COLO668 (cell line): ENCODE results near the gene TMIGD1.

Source experiments
- DNase-seq: peaks from one replicate; lab custom pipeline; 2025; ENCODE audit not compliant: unreplicated experiment; lab: John Stamatoyannopoulos, UW

TMIGD1 gene

DNA sequence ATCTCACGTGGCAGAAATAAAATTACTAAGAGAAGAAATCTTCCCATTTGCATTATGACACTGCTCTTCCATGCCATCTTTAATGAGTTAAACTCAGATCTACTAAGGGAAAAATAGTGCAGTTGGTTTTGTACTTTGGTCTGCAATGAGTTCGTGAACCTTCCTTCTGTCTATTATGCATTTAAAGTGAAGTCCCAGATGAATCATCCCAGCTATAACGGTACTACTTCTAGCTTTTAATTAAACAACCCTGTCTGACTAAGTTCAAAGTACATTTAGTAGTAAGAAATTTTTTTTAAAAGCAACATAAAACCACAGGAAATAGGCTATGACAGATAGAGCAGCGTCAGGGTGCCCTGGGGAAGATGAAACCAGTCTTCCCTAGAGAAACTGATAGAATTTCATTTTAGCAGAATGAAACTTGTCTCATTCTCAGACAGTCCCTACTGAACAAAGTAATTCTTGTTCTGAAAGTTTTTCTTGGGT is 1.8 kb downstream of the TMIGD1 start:
- DNase-seq: no peak

DNA sequence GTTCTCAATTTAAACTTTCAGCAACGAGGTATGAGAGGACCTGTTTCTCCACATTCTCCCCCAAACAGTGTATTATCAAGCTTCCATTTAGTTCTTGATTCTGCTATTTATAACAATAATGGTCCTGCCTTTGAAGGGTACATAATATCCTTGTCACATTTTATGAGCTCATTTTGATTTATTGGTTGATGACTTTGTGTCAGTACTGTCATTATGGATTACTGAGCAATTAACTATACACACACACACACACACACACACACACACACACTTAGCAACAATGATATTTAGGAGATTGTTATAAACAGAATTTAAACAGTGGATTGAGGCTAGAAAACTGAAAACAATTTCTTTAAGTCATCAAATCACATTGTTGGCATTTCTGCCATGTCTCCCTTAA is 7.0 kb downstream of the TMIGD1 start:
- DNase-seq: peak; percentile 1

DNA sequence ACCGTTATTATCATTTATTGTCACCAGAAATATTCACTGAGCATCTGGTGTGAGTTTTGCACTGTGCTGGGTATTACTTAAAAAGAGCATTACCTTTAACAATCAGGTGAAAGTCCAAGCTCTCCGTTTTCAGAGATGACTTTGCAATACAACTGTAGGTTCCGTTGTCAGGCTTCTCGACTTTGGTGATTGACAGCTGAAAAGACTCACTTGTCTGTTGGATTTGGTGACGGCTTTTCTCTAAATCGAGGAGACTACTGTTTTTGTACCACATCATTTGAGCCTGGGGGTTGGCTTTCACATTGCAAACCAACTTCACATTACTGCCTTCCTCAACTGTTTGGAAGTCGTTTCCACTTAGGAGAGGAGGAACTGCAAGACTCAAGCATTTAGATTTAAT is 9.1 kb downstream of the TMIGD1 start:
- no peak for DNase-seq

GRCh38 chr17:30323895-30324319 is 9.9 kb downstream of the TMIGD1 start:
- peak; percentile 5 for DNase-seq

DNA sequence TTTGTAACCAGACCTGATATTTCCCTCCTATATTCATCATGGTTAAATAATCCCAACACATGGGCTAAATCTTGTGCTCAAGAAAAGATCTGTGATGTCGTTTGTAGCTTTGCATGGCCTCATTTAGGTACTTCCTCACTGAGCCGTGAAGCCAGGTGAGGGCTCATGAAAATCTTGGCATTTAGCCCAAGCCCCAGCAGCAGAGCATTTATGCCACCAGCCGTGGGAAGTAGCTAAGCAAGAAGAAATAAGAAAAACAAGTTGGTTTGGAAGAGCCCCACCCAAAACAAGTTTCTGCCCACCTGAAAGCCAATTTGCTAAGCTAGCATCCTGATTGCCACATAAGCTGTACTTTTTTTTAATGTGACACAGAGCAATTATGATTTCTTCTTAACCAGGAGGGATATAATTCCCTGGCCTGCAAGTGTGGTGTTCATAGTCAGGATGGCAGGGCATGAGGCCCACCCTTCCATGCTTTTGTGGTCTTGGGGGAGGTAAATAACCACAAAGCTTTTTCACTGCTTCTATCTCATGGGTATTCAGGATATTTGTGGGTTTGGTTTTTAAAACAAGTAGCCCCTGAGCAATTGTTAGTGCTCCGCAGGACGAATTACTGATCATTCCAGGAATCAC is 10.5 kb downstream of the TMIGD1 start:
- DNase-seq: peak; percentile 58

GRCh38 chr17:30321314-30321713 is 12.5 kb downstream of the TMIGD1 start:
- peak; percentile 29 for DNase-seq

DNA sequence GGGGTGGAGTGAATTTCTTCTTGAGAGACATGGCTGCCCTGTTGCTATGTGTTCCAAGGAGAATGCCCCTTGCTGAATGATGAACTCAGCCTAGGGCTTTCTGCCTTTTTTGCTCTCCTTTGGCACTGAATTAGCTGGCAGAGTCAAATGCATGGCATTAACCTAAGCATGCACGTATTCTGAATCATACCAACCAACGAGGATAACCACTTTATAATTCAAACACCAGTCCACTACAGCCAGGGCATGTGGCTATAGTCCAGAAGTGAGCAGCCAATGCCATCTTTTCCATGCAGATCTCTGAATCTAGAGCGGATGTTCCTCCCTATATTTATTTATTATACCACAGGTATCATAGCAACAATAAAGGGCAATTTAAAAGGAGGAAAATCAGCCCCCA is 15.7 kb downstream of the TMIGD1 start:
- DNase-seq: no peak

DNA sequence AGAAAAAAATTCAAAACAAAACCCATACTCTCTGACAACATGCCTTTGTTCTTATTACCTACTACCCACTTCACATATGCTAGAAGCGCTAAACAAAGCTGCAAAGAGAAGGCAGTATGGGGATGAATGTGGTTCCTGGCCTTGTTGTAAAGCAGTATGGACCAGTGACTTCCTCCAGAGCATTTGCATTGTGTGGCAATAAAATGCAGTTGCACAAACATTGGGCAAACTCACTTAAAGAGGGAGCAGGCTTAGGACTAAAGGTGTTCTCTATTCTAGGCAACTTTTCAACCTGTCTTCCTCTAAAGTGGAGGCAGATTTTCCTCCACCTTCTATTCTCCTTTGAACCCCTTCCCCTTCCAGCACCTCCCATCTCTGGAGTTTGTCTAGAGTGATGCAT is 17.1 kb downstream of the TMIGD1 start:
- no peak for DNase-seq

- no peak for DNase-seq
Observed at GRCh38 chr17:30315106-30315505, 18.8 kb downstream of the TMIGD1 start.

- no peak for DNase-seq
Observed at GRCh38 chr17:30314474-30314873, 19.4 kb downstream of the TMIGD1 start.

- no peak for DNase-seq
Observed at GRCh38 chr17:30312226-30312625, 21.6 kb downstream of the TMIGD1 start.

GRCh38 chr17:30310562-30310961 is 23.3 kb downstream of the TMIGD1 start:
- no peak for DNase-seq

GRCh38 chr17:30309591-30309990 is 24.3 kb downstream of the TMIGD1 start:
- no peak for DNase-seq

DNA sequence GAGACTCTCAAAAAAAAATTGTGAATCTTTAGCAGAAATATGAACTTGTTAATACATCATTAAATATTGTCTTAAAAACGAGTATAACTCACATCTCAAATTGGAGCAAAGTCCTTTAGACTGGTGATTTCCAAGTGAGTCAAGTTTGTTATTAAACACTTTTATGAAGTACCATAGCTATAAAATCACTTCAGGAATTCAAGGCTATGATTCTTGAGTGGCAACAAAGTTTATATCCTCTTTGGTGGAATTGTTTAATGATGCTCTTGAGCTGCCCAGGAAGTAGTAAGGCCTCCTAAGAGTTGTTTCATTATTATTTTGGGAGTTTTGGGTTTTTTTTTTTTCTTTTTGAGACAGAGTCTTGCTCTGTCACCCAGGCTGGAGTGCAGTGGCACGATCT is 25.5 kb downstream of the TMIGD1 start:
- no peak for DNase-seq

DNA sequence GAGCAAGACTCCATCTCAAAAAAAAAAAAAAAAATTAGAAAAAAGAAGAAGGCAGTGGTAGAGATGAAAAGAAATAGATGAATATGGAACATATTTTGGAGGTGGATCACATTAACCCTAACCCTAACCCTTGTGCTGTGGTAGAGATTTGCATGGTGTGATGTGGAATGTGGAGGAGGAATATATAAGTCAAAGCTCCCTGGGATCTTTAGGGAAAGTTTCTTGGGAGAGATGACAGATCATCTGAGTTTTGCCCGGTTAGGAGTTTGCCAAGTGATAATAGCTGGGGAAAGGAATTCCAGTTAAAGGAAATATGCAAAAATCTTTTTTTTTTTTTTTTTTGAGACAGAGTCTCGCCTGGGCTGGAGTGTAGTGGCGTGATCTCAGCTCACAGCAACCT is 29.1 kb downstream of the TMIGD1 start:
- DNase-seq: no peak

DNA sequence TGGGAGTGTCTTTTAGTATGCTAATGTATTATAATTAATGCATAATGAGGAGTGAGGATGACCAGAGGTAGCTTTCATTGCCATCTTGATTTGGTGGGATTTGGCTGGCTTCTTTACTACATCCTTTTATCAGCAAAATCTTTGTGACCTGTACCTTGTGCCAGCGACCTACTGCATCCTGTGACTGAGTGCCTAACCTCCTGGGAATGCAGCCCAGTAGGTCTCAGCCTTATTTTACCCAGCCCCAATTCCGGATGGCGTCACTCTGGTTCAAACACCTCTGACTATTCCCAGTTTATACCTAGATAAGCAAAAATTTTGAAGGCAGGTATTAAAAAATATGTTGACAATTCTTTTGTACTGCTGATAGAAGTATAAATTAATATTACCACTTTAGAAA is 31.6 kb downstream of the TMIGD1 start:
- DNase-seq: no peak

DNA sequence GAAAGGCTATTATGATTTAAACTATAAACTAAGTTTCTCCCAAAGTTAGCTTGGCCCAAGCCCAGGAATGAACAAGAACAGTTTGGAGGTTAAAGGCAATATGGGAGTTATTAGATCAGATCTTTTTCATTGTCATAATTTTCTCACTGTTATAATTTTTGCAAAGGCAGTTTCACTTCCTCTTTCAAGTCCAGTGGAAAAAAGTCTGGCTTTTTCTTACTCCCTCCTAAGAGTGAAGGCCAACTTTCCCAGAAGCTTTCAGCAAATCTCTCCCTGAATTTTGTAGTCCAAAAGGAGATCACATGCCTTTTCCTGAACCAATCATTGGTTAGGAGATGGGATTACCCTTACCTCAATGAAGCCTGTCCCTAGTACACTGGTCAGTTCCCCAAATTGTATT is 33.0 kb downstream of the TMIGD1 start:
- no peak for DNase-seq

GRCh38 chr17:30299000-30299399 is 34.9 kb downstream of the TMIGD1 start:
- no peak for DNase-seq

DNA sequence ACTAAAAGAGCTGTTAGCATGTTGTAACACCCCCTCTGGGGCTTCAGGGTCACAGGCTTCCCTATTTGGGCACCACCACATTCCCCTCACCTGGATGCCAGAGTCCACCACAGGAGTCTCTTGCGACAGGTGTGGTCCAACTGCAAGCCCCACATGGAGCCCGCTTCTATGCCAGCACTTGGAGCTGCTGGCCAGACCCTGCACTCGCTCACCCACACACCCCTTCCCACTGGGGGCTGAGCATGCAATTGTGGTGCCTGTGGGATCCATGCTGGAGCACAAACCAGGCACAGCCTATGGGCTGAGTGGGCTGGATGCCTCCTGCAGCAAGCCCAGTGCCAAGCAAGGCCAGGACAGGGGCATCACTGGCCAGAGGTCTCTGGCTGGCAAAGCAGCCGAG is 36.1 kb downstream of the TMIGD1 start:
- no peak for DNase-seq

DNA sequence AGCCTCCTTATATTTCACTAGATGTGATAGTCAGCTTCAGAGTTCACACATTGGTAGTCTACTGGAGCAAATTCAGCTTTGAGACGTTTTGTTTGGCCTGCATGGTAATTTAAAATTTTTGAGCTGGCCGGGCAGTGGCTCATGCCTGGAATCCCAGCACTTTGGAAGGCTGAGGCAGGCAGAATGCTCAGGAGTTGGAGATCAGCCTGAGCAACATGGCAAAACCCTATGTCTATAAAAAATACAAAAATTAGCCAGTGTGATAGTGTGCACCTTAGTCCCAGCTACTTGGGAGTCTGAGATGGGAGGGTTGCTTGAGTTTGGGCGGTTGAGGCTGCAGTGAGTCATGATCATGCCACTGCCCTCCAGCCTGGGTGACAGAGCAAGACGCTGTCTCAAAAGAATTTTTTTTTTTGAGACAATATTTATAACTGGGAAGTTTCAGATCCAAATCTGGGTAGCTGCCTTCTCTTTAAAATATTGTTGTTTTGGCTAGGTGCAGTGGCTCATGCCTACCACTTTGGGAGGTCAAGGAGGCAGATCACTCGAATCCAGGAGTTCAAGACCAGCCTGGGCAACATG is 37.3 kb downstream of the TMIGD1 start:
- no peak for DNase-seq

- DNase-seq: no peak
Observed at GRCh38 chr17:30292286-30292858, 41.5 kb downstream of the TMIGD1 start.

GRCh38 chr17:30291543-30292285 is 42.1 kb downstream of the TMIGD1 start, which contains the start of gene BLMH:
TSS of gene BLMH (minus strand) at chr17:30291944. CDS start at chr17:30291819, 125 bp downstream.
- peak; percentile 71 for DNase-seq
